ENCODE measurements around the gene XYLT1. TPM values are rescaled to one million over a fixed set of nuclear protein-coding genes. Genes with fewer than 3 reads are reported as not detected.

XYLT1 gene
- total RNA-seq, 1 donor from 2014 or later = 17.6 TPM

- Mint-ChIP-seq H3K27me3 (ENCODE audit: low read depth) (no peaks in the 10 kb centered on the region), H3K36me3 (ENCODE audit: low read depth) (no peaks in the 10 kb centered on the region), H3K4me1 (ENCODE audit: low read depth) (peaks cover 39% of the 10 kb centered on the region), H3K4me3 (ENCODE audit: unreplicated experiment) (no peak overlapping the region), H3K9me3 (ENCODE audit: low read depth) (peaks cover 2% of the 10 kb centered on the region), H3K27ac (ENCODE audit: unreplicated experiment) (peak overlapping the region; percentile 49)
- no peak for DNase-seq (ENCODE audit: low spot score)
- TF ChIP-seq CTCF (IDR thresholded peaks at IDR 0.05) = no peak
Observed at GRCh38 chr16:17403156-17403809, 67.5 kb downstream of the XYLT1 start.

GRCh38 chr16:17397499-17397891 lies 73.3 kb downstream of the XYLT1 start:
- no peak for DNase-seq (ENCODE audit: low spot score)
- Mint-ChIP-seq H3K27me3 (ENCODE audit: low read depth) (no peaks in the 10 kb centered on the region), H3K9me3 (ENCODE audit: low read depth) (no peaks in the 10 kb centered on the region), H3K36me3 (ENCODE audit: low read depth) (no peaks in the 10 kb centered on the region), H3K4me1 (ENCODE audit: low read depth) (peaks cover 29% of the 10 kb centered on the region), H3K27ac (ENCODE audit: unreplicated experiment) (peak overlapping the region; percentile 74), H3K4me3 (ENCODE audit: unreplicated experiment) (no peak overlapping the region)
- TF ChIP-seq CTCF (IDR thresholded peaks at IDR 0.05) = no peak

GRCh38 chr16:17396762-17397498 lies 73.8 kb downstream of the XYLT1 start:
- no peak for DNase-seq (ENCODE audit: low spot score)
- TF ChIP-seq CTCF (IDR thresholded peaks at IDR 0.05) = no peak
- Mint-ChIP-seq H3K9me3 (ENCODE audit: low read depth) (no peaks in the 10 kb centered on the region), H3K27ac (ENCODE audit: unreplicated experiment) (peak overlapping the region; percentile 74), H3K4me3 (ENCODE audit: unreplicated experiment) (no peak overlapping the region), H3K36me3 (ENCODE audit: low read depth) (no peaks in the 10 kb centered on the region), H3K27me3 (ENCODE audit: low read depth) (no peaks in the 10 kb centered on the region), H3K4me1 (ENCODE audit: low read depth) (peaks cover 34% of the 10 kb centered on the region)

GRCh38 chr16:17395849-17396480 lies 74.8 kb downstream of the XYLT1 start:
- H3K36me3 Mint-ChIP-seq (ENCODE audit: low read depth) = no peaks in the 10 kb centered on the region
- no peak for TF ChIP-seq CTCF (IDR thresholded peaks at IDR 0.05)
- no peak for DNase-seq (ENCODE audit: low spot score)
- no peak overlapping the region for H3K27ac Mint-ChIP-seq (ENCODE audit: unreplicated experiment)
- H3K4me1 Mint-ChIP-seq (ENCODE audit: low read depth) = peaks cover 37% of the 10 kb centered on the region
- H3K9me3 Mint-ChIP-seq (ENCODE audit: low read depth) = no peaks in the 10 kb centered on the region
- no peaks in the 10 kb centered on the region for H3K27me3 Mint-ChIP-seq (ENCODE audit: low read depth)
- H3K4me3 Mint-ChIP-seq (ENCODE audit: unreplicated experiment) = no peak overlapping the region

- Mint-ChIP-seq H3K4me3 (ENCODE audit: unreplicated experiment) (no peak overlapping the region), H3K27ac (ENCODE audit: unreplicated experiment) (no peak overlapping the region), H3K27me3 (ENCODE audit: low read depth) (no peaks in the 10 kb centered on the region), H3K36me3 (ENCODE audit: low read depth) (no peaks in the 10 kb centered on the region), H3K9me3 (ENCODE audit: low read depth) (no peaks in the 10 kb centered on the region), H3K4me1 (ENCODE audit: low read depth) (peaks cover 44% of the 10 kb centered on the region)
- no peak for TF ChIP-seq CTCF (IDR thresholded peaks at IDR 0.05)
- no peak for DNase-seq (ENCODE audit: low spot score)
Observed at GRCh38 chr16:17392857-17393692, 77.7 kb downstream of the XYLT1 start.
